ENCODE measurements around the gene ANKDD1A.

DNA sequence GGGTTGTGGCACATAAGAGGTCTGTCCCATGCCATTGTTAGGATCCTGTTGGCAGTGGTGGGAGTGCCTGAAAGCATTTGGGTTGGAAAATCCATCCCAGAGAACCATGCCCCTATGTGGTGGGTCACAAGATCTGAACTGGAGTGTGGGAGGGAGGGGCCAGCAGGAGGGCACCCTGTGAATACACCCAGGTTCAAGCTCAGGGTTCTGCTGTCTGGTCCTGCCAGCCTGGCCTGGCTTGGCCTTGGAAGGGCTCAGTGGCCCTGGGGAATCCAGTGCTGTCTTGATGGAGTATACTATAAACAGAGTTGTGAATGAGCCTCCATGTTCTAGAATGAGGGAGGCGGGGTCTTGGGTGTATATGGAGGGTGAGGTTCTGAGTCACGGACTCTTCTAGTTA, 11.8 kb downstream of the ANKDD1A start:
- TF ChIP-seq, protein P1, sequence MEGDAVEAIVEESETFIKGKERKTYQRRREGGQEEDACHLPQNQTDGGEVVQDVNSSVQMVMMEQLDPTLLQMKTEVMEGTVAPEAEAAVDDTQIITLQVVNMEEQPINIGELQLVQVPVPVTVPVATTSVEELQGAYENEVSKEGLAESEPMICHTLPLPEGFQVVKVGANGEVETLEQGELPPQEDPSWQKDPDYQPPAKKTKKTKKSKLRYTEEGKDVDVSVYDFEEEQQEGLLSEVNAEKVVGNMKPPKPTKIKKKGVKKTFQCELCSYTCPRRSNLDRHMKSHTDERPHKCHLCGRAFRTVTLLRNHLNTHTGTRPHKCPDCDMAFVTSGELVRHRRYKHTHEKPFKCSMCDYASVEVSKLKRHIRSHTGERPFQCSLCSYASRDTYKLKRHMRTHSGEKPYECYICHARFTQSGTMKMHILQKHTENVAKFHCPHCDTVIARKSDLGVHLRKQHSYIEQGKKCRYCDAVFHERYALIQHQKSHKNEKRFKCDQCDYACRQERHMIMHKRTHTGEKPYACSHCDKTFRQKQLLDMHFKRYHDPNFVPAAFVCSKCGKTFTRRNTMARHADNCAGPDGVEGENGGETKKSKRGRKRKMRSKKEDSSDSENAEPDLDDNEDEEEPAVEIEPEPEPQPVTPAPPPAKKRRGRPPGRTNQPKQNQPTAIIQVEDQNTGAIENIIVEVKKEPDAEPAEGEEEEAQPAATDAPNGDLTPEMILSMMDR (IDR thresholded peaks at IDR 0.05), result no peak
- TF ChIP-seq POLR2A (IDR thresholded peaks at IDR 0.05), result no peak

Measured in lower leg skin (tissue), 3 donors.